Measurements from ENCODE around the gene ABCD1.

GRCh38 chrX:153692003-153692402 lies 32.7 kb upstream of the ABCD1 start:
- no peak for TF ChIP-seq REPIN1 (tag by site-specific recombination; IDR thresholded peaks at IDR 0.05; ENCODE audit: low read depth)
- no peak for TF ChIP-seq YY1 (tag by site-specific recombination; IDR thresholded peaks at IDR 0.05)
- TF ChIP-seq OVOL3 (tag by site-specific recombination; IDR thresholded peaks at IDR 0.05) = no peak
- TF ChIP-seq ZNF202 (tag by site-specific recombination; IDR thresholded peaks at IDR 0.05; ENCODE audit: borderline replicate concordance) = no peak
- TF ChIP-seq CTCF (tag by site-specific recombination; IDR thresholded peaks at IDR 0.05) = no peak
- no peak for TF ChIP-seq BCL11A (tag by site-specific recombination; IDR thresholded peaks at IDR 0.05; ENCODE audit: low read depth)
- no peak for TF ChIP-seq ZBTB20 (tag by site-specific recombination; IDR thresholded peaks at IDR 0.05)
- no peak for TF ChIP-seq ZNF398 (tag by site-specific recombination; IDR thresholded peaks at IDR 0.05)

All from HEK293 (cell line).